GM23248 (cell line): ENCODE measurements around the gene SLC34A1.

Source experiments
- EZH2 ChIP-seq: fragments of 200-600 bp; sonication (generic); IDR thresholded peaks from 2 replicates; pipeline ENCODE4 v1.6.1; 2018; ENCODE audit warnings: antibody characterized with exemption, mild to moderate bottlenecking; ENCODE audit not compliant: insufficient read depth, poor library complexity, severe bottlenecking
- EZH2phosphoT487 ChIP-seq: fragments of 200-600 bp; sonication (generic); IDR thresholded peaks from 2 replicates; pipeline ENCODE4 v1.6.1; 2018; ENCODE audit warnings: antibody characterized with exemption, moderate library complexity, mild to moderate bottlenecking, low read depth; ENCODE audit not compliant: insufficient read depth

GRCh38 chr5:177387405-177387804 is 3.2 kb downstream of the SLC34A1 start:
- TF ChIP-seq EZH2phosphoT487 (no peak), EZH2 (no peak)
